Left ventricle myocardium inferior (tissue), 1 donor: ENCODE measurements around the gene RANBP1. TPM values are rescaled to one million over a fixed set of nuclear protein-coding genes. Genes with fewer than 3 reads are reported as not detected.

Experiments
- DNase-seq: peaks from one replicate; pipeline ENCODE4 v3.0.0-alpha.2; 2020
- H3K27ac ChIP-seq: fragments of 200-600 bp; replicated peaks from 2 replicates; pipeline ENCODE4 v1.8.0; 2021
- H3K27me3 ChIP-seq: fragments of 200-600 bp; 2 replicates; pipeline ENCODE4 v1.8.0; 2021; ENCODE audit warnings: low read depth
- H3K36me3 ChIP-seq: fragments of 200-600 bp; 2 replicates; pipeline ENCODE4 v1.8.0; 2021
- H3K4me1 ChIP-seq: fragments of 200-600 bp; 2 replicates; pipeline ENCODE4 v1.8.0; 2021
- H3K4me3 ChIP-seq: fragments of 200-600 bp; 2 replicates; pipeline ENCODE4 v1.8.0; 2021; ENCODE audit warnings: mild to moderate bottlenecking, moderate library complexity
- H3K9me3 ChIP-seq: fragments of 200-600 bp; replicated peaks from 2 replicates; pipeline ENCODE4 v1.8.0; 2021
- CTCF ChIP-seq: fragments of 200-600 bp; IDR thresholded peaks from 2 replicates; pipeline ENCODE4 v1.8.0; 2021; ENCODE audit warnings: antibody characterized with exemption, mild to moderate bottlenecking, borderline replicate concordance
- intact Hi-C: fragments of 100-400 bp; cut with micrococcal nuclease; formaldehyde crosslinking; loops from one replicate; pipeline ENCODE4 v1.11.0; 2022
- total RNA-seq: library from RNA; stranded (reverse); fragmentation: NEBNext Ultra II Directional; extraction: Animal tissue kit (Norgen Biotek cat#: 25700); gene quantifications from one replicate; pipeline ENCODE4 v1.2.1, GENCODE V29; 2021
- donor health status: DM: no; HTN: yes; CAD: no; lungs with severe emphysema.

The RANBP1 gene
- total RNA-seq, 1 donor from 2014 or later, result 39.6 TPM

- Histone ChIP-seq H3K4me1 (peaks cover 15% of the 10 kb centered on the region), H3K4me3 (no peak overlapping the region), H3K27ac (no peak overlapping the region), H3K36me3 (peaks cover 100% of the 10 kb centered on the region), H3K27me3 (no peaks in the 10 kb centered on the region), H3K9me3 (no peaks in the 10 kb centered on the region)
- TF ChIP-seq CTCF, result no peak
- intact Hi-C loops, result no loop called here
- DNase-seq, result no peak
These were observed 25.1 kb upstream of the RANBP1 start for GRCh38 chr22:20090730-20091240.

GRCh38 chr22:20091690-20092476 is 24.0 kb upstream of the RANBP1 start:
- H3K4me3 ChIP-seq, result no peak overlapping the region
- peaks cover 100% of the 10 kb centered on the region for H3K36me3 ChIP-seq
- no peak for TF ChIP-seq CTCF
- no peaks in the 10 kb centered on the region for H3K27me3 ChIP-seq
- no peak for DNase-seq
- H3K9me3 ChIP-seq, result peaks cover 4% of the 10 kb centered on the region
- intact Hi-C loops, result no loop called here
- H3K4me1 ChIP-seq, result peaks cover 9% of the 10 kb centered on the region
- H3K27ac ChIP-seq, result no peak overlapping the region

GRCh38 chr22:20092477-20092854 is 23.4 kb upstream of the RANBP1 start:
- H3K27ac ChIP-seq, result no peak overlapping the region
- no peak for TF ChIP-seq CTCF
- intact Hi-C loops, result no loop called here

GRCh38 chr22:20093418-20094196 is 22.3 kb upstream of the RANBP1 start:
- peaks cover 9% of the 10 kb centered on the region for H3K4me1 ChIP-seq
- peaks cover 97% of the 10 kb centered on the region for H3K36me3 ChIP-seq
- peak; percentile 78 for DNase-seq
- H3K27ac ChIP-seq, result peak overlapping the region; percentile 75
- no peaks in the 10 kb centered on the region for H3K27me3 ChIP-seq
- H3K4me3 ChIP-seq, result no peak overlapping the region
- intact Hi-C loops, result no loop called here
- peaks cover 4% of the 10 kb centered on the region for H3K9me3 ChIP-seq
- no peak for TF ChIP-seq CTCF

More at GRCh38 chr22:20092477-20092854, 23.4 kb upstream of the RANBP1 start:
- Histone ChIP-seq H3K4me1 (peaks cover 9% of the 10 kb centered on the region), H3K9me3 (peaks cover 4% of the 10 kb centered on the region), H3K27me3 (no peaks in the 10 kb centered on the region), H3K36me3 (peaks cover 100% of the 10 kb centered on the region), H3K4me3 (no peak overlapping the region)
- no peak for DNase-seq

GRCh38 chr22:20094197-20094807 is 21.6 kb upstream of the RANBP1 start:
- Histone ChIP-seq H3K9me3 (peaks cover 4% of the 10 kb centered on the region), H3K36me3 (peaks cover 97% of the 10 kb centered on the region), H3K4me3 (no peak overlapping the region), H3K27me3 (no peaks in the 10 kb centered on the region), H3K4me1 (peaks cover 9% of the 10 kb centered on the region), H3K27ac (peak overlapping the region; percentile 75)
- TF ChIP-seq CTCF, result no peak
- intact Hi-C loops, result no loop called here
- DNase-seq, result no peak
